NCI-H2196 treated with DMSO at 0.1 percent for 48 hours (cell line): ENCODE measurements around the gene LRP1.

ENCODE experiments used
- DNase-seq: peaks from one replicate; lab custom pipeline; 2025; ENCODE audit not compliant: unreplicated experiment; lab: John Stamatoyannopoulos, UW

Gene LRP1

GRCh38 chr12:57220770-57221168 lies 92.5 kb downstream of the LRP1 start:
- no peak for DNase-seq

GRCh38 chr12:57221169-57221917 lies 93.1 kb downstream of the LRP1 start:
- no peak for DNase-seq

GRCh38 chr12:57222286-57223190 lies 94.3 kb downstream of the LRP1 start:
- no peak for DNase-seq

GRCh38 chr12:57223191-57224165 lies 95.2 kb downstream of the LRP1 start:
- DNase-seq = no peak

- DNase-seq = no peak
Measured at GRCh38 chr12:57224278-57224972, 96.1 kb downstream of the LRP1 start.

- no peak for DNase-seq
Measured at GRCh38 chr12:57224973-57225679, 96.8 kb downstream of the LRP1 start.

GRCh38 chr12:57225680-57226210 lies 97.5 kb downstream of the LRP1 start:
- DNase-seq = no peak

GRCh38 chr12:57226588-57227314 lies 98.5 kb downstream of the LRP1 start:
- no peak for DNase-seq

- no peak for DNase-seq
Measured at GRCh38 chr12:57227315-57228115, 99.2 kb downstream of the LRP1 start.

- DNase-seq = no peak
Measured at GRCh38 chr12:57229046-57229633, 100.9 kb downstream of the LRP1 start.

GRCh38 chr12:57229634-57230380 lies 101.5 kb downstream of the LRP1 start, which contains the start of gene SHMT2:
SHMT2 (plus strand) TSS chr12:57229711; CDS start chr12:57229779, 68 bp downstream.
- peak; percentile 94 for DNase-seq

- no peak for DNase-seq
Measured at GRCh38 chr12:57230381-57231155, 102.3 kb downstream of the LRP1 start.

GRCh38 chr12:57231276-57232021 lies 103.2 kb downstream of the LRP1 start:
- no peak for DNase-seq

GRCh38 chr12:57232156-57232756 lies 104.0 kb downstream of the LRP1 start:
- DNase-seq = no peak
